SU-DHL-6 (cell line): ENCODE results near the gene MAN1A2.
"Not testable (repeated sequence)": the region's sequence is repeated elsewhere in the genome, so short reads cannot be mapped to it uniquely, and the experiment has no call there.

ENCODE experiments used
- EZH2phosphoT487 ChIP-seq: fragments of 200-600 bp; sonication (generic), shearing (Covaris generic); conservative IDR thresholded peaks from 2 replicates; pipeline ENCODE4 v1.6.1; 2018; ENCODE audit warnings: mild to moderate bottlenecking, antibody characterized with exemption, low read length, moderate library complexity, mixed read lengths
- TF ChIP-seq, protein P1 (sequence below): fragments of 200-600 bp; sonication (generic); IDR thresholded peaks from one replicate; pipeline ENCODE4 v1.5.1; 2017; ENCODE audit warnings: antibody characterized with exemption, mild to moderate bottlenecking, low read length, moderate library complexity; ENCODE audit not compliant: insufficient read depth, poor library complexity, severe bottlenecking

DNA sequence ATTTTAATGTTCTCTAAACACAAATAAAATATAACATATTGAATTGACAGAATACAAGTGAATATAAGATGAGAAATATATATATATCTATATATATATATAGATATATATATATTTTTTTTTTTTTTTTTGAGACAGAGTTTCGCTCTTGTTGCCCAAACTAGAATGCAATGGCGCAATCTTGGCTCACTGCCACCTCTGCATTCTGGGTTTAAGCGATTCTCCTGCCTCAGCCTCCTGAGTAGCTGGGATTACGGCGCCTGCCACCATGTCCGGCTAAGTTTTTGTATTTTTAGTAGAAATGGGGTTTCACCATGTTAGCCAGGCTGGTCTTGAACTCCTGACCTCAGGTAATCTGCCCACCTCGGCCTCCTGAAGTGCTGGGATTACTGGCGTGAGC, 91.2 kb downstream of the MAN1A2 start:
- TF ChIP-seq, protein P1, sequence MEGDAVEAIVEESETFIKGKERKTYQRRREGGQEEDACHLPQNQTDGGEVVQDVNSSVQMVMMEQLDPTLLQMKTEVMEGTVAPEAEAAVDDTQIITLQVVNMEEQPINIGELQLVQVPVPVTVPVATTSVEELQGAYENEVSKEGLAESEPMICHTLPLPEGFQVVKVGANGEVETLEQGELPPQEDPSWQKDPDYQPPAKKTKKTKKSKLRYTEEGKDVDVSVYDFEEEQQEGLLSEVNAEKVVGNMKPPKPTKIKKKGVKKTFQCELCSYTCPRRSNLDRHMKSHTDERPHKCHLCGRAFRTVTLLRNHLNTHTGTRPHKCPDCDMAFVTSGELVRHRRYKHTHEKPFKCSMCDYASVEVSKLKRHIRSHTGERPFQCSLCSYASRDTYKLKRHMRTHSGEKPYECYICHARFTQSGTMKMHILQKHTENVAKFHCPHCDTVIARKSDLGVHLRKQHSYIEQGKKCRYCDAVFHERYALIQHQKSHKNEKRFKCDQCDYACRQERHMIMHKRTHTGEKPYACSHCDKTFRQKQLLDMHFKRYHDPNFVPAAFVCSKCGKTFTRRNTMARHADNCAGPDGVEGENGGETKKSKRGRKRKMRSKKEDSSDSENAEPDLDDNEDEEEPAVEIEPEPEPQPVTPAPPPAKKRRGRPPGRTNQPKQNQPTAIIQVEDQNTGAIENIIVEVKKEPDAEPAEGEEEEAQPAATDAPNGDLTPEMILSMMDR = not testable (repeated sequence)
- TF ChIP-seq EZH2phosphoT487 = not testable (repeated sequence)
